B cell (primary cell): ENCODE measurements around the gene RAB11FIP5. TPM values are rescaled to one million over a fixed set of nuclear protein-coding genes. Genes with fewer than 3 reads are reported as not detected.

Experiments used
- ATAC-seq: fragments of 200-7000 bp; cut with Tn5 transposase; one replicate; pipeline ENCODE4 v1.10.0; 2021; ENCODE audit warnings: low read depth, mild to moderate bottlenecking, moderate number of reproducible peaks, moderate library complexity
- CTCF ChIA-PET: fragments of 350-600 bp; sonication (Branson Sonifier 250); formaldehyde crosslinking; loops from one replicate; lab custom pipeline; 2021; ENCODE audit warnings: antibody characterized with exemption, inconsistent platforms; lab: Charles Lee
- POLR2A ChIA-PET: fragments of 350-600 bp; sonication (Branson Sonifier 250); formaldehyde crosslinking; loops from one replicate; lab custom pipeline; 2021; ENCODE audit warnings: antibody characterized with exemption; lab: Charles Lee
- DNase-seq: peaks from one replicate; pipeline ENCODE4 v3.0.0; 2013
- H2AFZ ChIP-seq: 2 replicates; pipeline ENCODE4 v1.6.1; 2012; ENCODE audit warnings: mild to moderate bottlenecking, low read depth, low read length; ENCODE audit not compliant: insufficient read depth, poor library complexity, severe bottlenecking
- H3K27ac ChIP-seq, 2 donors: 1 replicate in 1 of 2; 2 replicates in 1 of 2; pipeline ENCODE4 v1.5.1; 2012 to 2013; ENCODE audit warnings: low read length in 2 of 2, mild to moderate bottlenecking in 2 of 2, moderate library complexity in 1 of 2
- H3K27me3 ChIP-seq, 4 experiments: fragments of 200-600 bp in 1 of 4; sonication (generic) in 1 of 4; replicated peaks in 1 of 4; 1 replicate in 2 of 4; 2 replicates in 2 of 4; pipeline versions ENCODE4 v1.6.1 to v1.7.0; 2013 to 2016; ENCODE audit warnings: low read length in 3 of 4, mild to moderate bottlenecking in 2 of 4, mixed read lengths in 1 of 4, moderate library complexity in 1 of 4; ENCODE audit not compliant: insufficient read depth in 4 of 4, control insufficient read depth in 3 of 4; ENCODE audit errors: control extremely low read depth in 1 of 4
- H3K36me3 ChIP-seq, 2 experiments: replicated peaks in 1 of 2; 1 replicate in 1 of 2; 2 replicates in 1 of 2; pipeline versions ENCODE4 v1.6.1 to v1.7.1; 2013; ENCODE audit warnings: low read length in 1 of 2; ENCODE audit not compliant: insufficient read depth in 2 of 2, control insufficient read depth in 1 of 2; ENCODE audit errors: control extremely low read depth in 1 of 2, extremely low read depth in 1 of 2
- H3K4me1 ChIP-seq, 2 donors: fragments of 200-600 bp in 1 of 2; sonication (generic) in 1 of 2; 1 replicate in 1 of 2; 2 replicates in 1 of 2; pipeline versions ENCODE4 v1.5.1 to v1.6.1; 2013 to 2017; ENCODE audit warnings: low read length in 2 of 2; ENCODE audit not compliant: control insufficient read depth in 2 of 2, insufficient read depth in 2 of 2
- H3K4me2 ChIP-seq: replicated peaks from 2 replicates; pipeline ENCODE3; 2012; ENCODE audit warnings: mild to moderate bottlenecking, low read depth, low read length; ENCODE audit not compliant: poor library complexity, severe bottlenecking
- H3K4me3 ChIP-seq, 5 experiments: fragments of 200-600 bp in 1 of 5; sonication (generic) in 1 of 5; 1 replicate in 3 of 5; 2 replicates in 2 of 5; pipeline versions ENCODE4 v1.5.1 to v1.7.0; 2011 to 2016; ENCODE audit warnings: low read length in 4 of 5, mild to moderate bottlenecking in 4 of 5, low read depth in 2 of 5, control low read depth in 1 of 5, moderate library complexity in 1 of 5; ENCODE audit not compliant: insufficient read depth in 1 of 5; ENCODE audit errors: control extremely low read depth in 1 of 5, extremely low read depth in 1 of 5
- H3K79me2 ChIP-seq: fragments of 200-600 bp; sonication (generic); one replicate; pipeline ENCODE4 v1.6.0; 2016; ENCODE audit warnings: low read length; ENCODE audit not compliant: control insufficient read depth, insufficient read depth
- H3K9ac ChIP-seq: fragments of 200-600 bp; sonication (generic); 2 replicates; pipeline ENCODE4 v1.6.1; 2017; ENCODE audit warnings: mild to moderate bottlenecking, low read length, moderate library complexity
- H3K9me3 ChIP-seq, 3 donors: one replicate each; pipeline versions ENCODE4 v1.6.1 to v1.7.1; 2013; ENCODE audit warnings: low read length in 2 of 3; ENCODE audit not compliant: control insufficient read depth in 2 of 3, insufficient read depth in 1 of 3; ENCODE audit errors: control extremely low read depth in 1 of 3
- H4K20me1 ChIP-seq: 2 replicates; pipeline ENCODE4 v1.6.0; 2012; ENCODE audit warnings: mild to moderate bottlenecking, low read length; ENCODE audit not compliant: insufficient read depth, control insufficient read depth, poor library complexity, severe bottlenecking
- H3K27ac Mint-ChIP-seq: one replicate; pipeline ENCODE4 v1.8.0; 2021; ENCODE audit warnings: mixed read lengths
- H3K27me3 Mint-ChIP-seq: one replicate; pipeline ENCODE4 v1.8.0; 2021; ENCODE audit warnings: mixed read lengths
- H3K4me1 Mint-ChIP-seq: one replicate; pipeline ENCODE4 v1.8.0; 2021; ENCODE audit warnings: mixed read lengths
- H3K4me3 Mint-ChIP-seq: one replicate; pipeline ENCODE4 v1.8.0; 2021; ENCODE audit warnings: mixed read lengths
- H3K9me3 Mint-ChIP-seq: one replicate; pipeline ENCODE4 v1.8.0; 2022; ENCODE audit warnings: mixed read lengths; ENCODE audit not compliant: insufficient read depth
- CTCF ChIP-seq: fragments of 200-600 bp; IDR thresholded peaks from one replicate; pipeline ENCODE4 v1.8.0; 2022; ENCODE audit warnings: antibody characterized with exemption, mild to moderate bottlenecking
- EZH2 ChIP-seq: IDR thresholded peaks from 2 replicates; pipeline ENCODE4 v1.6.1; 2012; ENCODE audit warnings: borderline replicate concordance, low read depth, mild to moderate bottlenecking, moderate library complexity, low read length; ENCODE audit not compliant: insufficient read depth, poor library complexity, severe bottlenecking
- WGBS: methylation state at CpG from one replicate; pipeline ENCODE4 v1.1.5; 2013; ENCODE audit warnings: missing lambda C conversion rate; ENCODE audit not compliant: insufficient coverage; 5-methylcytosine and 5-hydroxymethylcytosine counted together
- intact Hi-C: fragments of 100-400 bp; cut with micrococcal nuclease; formaldehyde crosslinking; loops from one replicate; pipeline ENCODE4 v1.10.0; 2022
- polyA plus RNA-seq: library from polyadenylated mRNA; depleted of rRNA; stranded (reverse); fragments of >200 nt; gene quantifications from 2 replicates; pipeline ENCODE4 v1.2.3, GENCODE V29; 2012
- total RNA-seq, 2 donors: library from RNA; stranded (reverse); fragments of 120-200 nt in 1 of 2; gene quantifications; 1 replicate in 1 of 2; 2 replicates in 1 of 2; pipeline versions ENCODE4 v1.2.3 to v1.2.4, GENCODE V29; 2013 to 2022

The RAB11FIP5 gene
- total and polyA plus RNA-seq, 2 donors (not counting 1 experiment from before 2014, with no cell fraction given): 1.7 to 4.6 TPM

- no peak overlapping the region for H2AFZ ChIP-seq
- no peak for ATAC-seq
- CTCF ChIA-PET: no interaction called here
- Mint-ChIP-seq H3K27ac (no peak overlapping the region), H3K4me3 (no peak overlapping the region), H3K9me3 (no peaks in the 10 kb centered on the region), H3K27me3 (no peaks in the 10 kb centered on the region), H3K4me1 (no peaks in the 10 kb centered on the region)
- no peak for TF ChIP-seq CTCF
- TF ChIP-seq EZH2: no peak
- H3K36me3 ChIP-seq: peaks cover 0 to 4% of the 10 kb centered on the region in 2 experiments
- no peaks in the 10 kb centered on the region for H3K9me3 ChIP-seq
- 96% methylated on average over 8 of the region's 12 CpGs for WGBS
- no peak for DNase-seq
- H4K20me1 ChIP-seq: no peaks in the 10 kb centered on the region
- no peaks in the 10 kb centered on the region for H3K4me1 ChIP-seq
- H3K27me3 ChIP-seq: no peaks in the 10 kb centered on the region
- no peaks in the 10 kb centered on the region for H3K79me2 ChIP-seq
- H3K4me3 ChIP-seq: no peak overlapping the region
- H3K4me2 ChIP-seq: no peak overlapping the region
- intact Hi-C loops: no loop called here
- no peak overlapping the region for H3K27ac ChIP-seq
- H3K9ac ChIP-seq: no peak overlapping the region
- POLR2A ChIA-PET: no interaction called here
These were observed 68.6 kb downstream of the RAB11FIP5 start for GRCh38 chr2:73043929-73044832.

- DNase-seq (no peak), ATAC-seq (no peak)
- Histone ChIP-seq H3K36me3 (peaks cover 0 to 4% of the 10 kb centered on the region in 2 experiments), H4K20me1 (no peaks in the 10 kb centered on the region), H3K4me2 (no peak overlapping the region), H3K27ac (no peak overlapping the region), H3K4me3 (no peak overlapping the region), H3K9me3 (no peaks in the 10 kb centered on the region), H2AFZ (no peak overlapping the region), H3K79me2 (no peaks in the 10 kb centered on the region), H3K27me3 (no peaks in the 10 kb centered on the region), H3K9ac (no peak overlapping the region), H3K4me1 (no peaks in the 10 kb centered on the region)
- no peak overlapping the region for H3K27ac Mint-ChIP-seq
- H3K4me1 Mint-ChIP-seq: no peaks in the 10 kb centered on the region
- no peak overlapping the region for H3K4me3 Mint-ChIP-seq
- intact Hi-C loops: no loop called here
- no peaks in the 10 kb centered on the region for H3K27me3 Mint-ChIP-seq
- WGBS: 80% methylated on average over 3 of the region's 5 CpGs
- ChIA-PET CTCF (no interaction called here), POLR2A (no interaction called here)
- H3K9me3 Mint-ChIP-seq: no peaks in the 10 kb centered on the region
- TF ChIP-seq CTCF (no peak), EZH2 (no peak)
These were observed 69.5 kb downstream of the RAB11FIP5 start for GRCh38 chr2:73043276-73043675.
